Stomach (tissue), 9 donors: Measurements from ENCODE around the gene ADORA1. TPM values are rescaled to one million over a fixed set of nuclear protein-coding genes. Genes with fewer than 3 reads are reported as not detected.

Experiments
- DNase-seq, 2 donors: peaks; one replicate each; pipeline versions ENCODE4 v3.0.0 to v3.0.0-alpha.2; 2013 to 2019
- H3K27ac ChIP-seq, 5 donors: fragments of 200-600 bp in 4 of 5; sonication (generic) in 4 of 5; one replicate each; pipeline ENCODE4 v1.5.1; 2013 to 2019; ENCODE audit warnings: mild to moderate bottlenecking in 1 of 5, moderate library complexity in 1 of 5
- H3K27me3 ChIP-seq, 3 donors: fragments of 200-600 bp; sonication (generic); one replicate each; pipeline ENCODE4 v1.5.1; 2017 to 2019; ENCODE audit warnings: mixed run types in 1 of 3
- H3K36me3 ChIP-seq, 4 donors: fragments of 200-600 bp; sonication (generic); 1 replicate in 3 of 4; 2 replicates in 1 of 4; pipeline ENCODE4 v1.5.1; 2016 to 2019
- H3K4me1 ChIP-seq, 4 donors: fragments of 200-600 bp; sonication (generic); one replicate each; pipeline ENCODE4 v1.5.1; 2016 to 2019
- H3K4me3 ChIP-seq, 4 donors: fragments of 200-600 bp; sonication (generic) in 3 of 4; one replicate each; pipeline ENCODE4 v1.5.1; 2016 to 2019; ENCODE audit warnings: mild to moderate bottlenecking in 1 of 4
- H3K9me3 ChIP-seq, 4 donors: fragments of 200-600 bp; sonication (generic); one replicate each; pipeline ENCODE4 v1.5.1; 2016 to 2019
- CTCF ChIP-seq, 7 experiments: fragments of 450-650 bp in 4 of 7; fragments of 200-600 bp in 3 of 7; sonication (generic) in 3 of 7; IDR thresholded peaks; one replicate each; pipeline ENCODE4 v1.5.1; 2016 to 2019; ENCODE audit warnings: antibody characterized with exemption in 7 of 7, control low read depth in 2 of 7, mild to moderate bottlenecking in 1 of 7
- EP300 ChIP-seq: sonication (generic); formaldehyde crosslinking; IDR thresholded peaks from one replicate; pipeline ENCODE4 v1.6.1; 2017; ENCODE audit warnings: antibody characterized with exemption
- POLR2A ChIP-seq, 4 donors: fragments of 450-650 bp; IDR thresholded peaks; one replicate each; pipeline ENCODE4 v1.6.1; 2016; ENCODE audit warnings: antibody characterized with exemption in 4 of 4, control low read depth in 2 of 4, mild to moderate bottlenecking in 1 of 4, moderate library complexity in 1 of 4
- POLR2AphosphoS5 ChIP-seq, 3 donors: sonication (generic); formaldehyde crosslinking; IDR thresholded peaks; one replicate each; pipeline ENCODE4 v1.6.1; 2016; ENCODE audit warnings: antibody characterized with exemption in 3 of 3
- WGBS, 5 donors: extraction: QIAGEN DNeasy Blood & Tissue Kit in 3 of 5; methylation state at CpG; one replicate each; pipeline versions ENCODE4 v1.1.5 to v1.1.7; 2013 to 2018; 5-methylcytosine and 5-hydroxymethylcytosine counted together
- intact Hi-C: fragments of 100-400 bp; cut with DNase I; formaldehyde crosslinking; loops from one replicate; pipeline ENCODE4 v1.15.1; 2023; ENCODE audit warnings: low total_unique reads
- polyA plus RNA-seq, 3 donors: library from polyadenylated mRNA; stranded (reverse); fragments of 200-250 nt; gene quantifications; one replicate each; pipeline ENCODE4 v1.2.3, GENCODE V29; 2013
- total RNA-seq, 5 donors: library from RNA; depleted of rRNA; stranded (reverse); fragments of >200 nt; gene quantifications; one replicate each; pipeline versions ENCODE4 v1.1.0 to v1.2.3, GENCODE V29; 2014 to 2016
- donor health status: healthy with polysubstance abuse.
- donor health status: Bipolar disorder and iron deficiency.
- donor health status: healthy.

ADORA1 gene
- total and polyA plus RNA-seq, 8 donors: 0.18 to 4.2 (median 2.1) TPM; not detected in 2

- intact Hi-C loops: no loop called here
- no peak for DNase-seq
- H3K9me3 ChIP-seq: no peaks in the 10 kb centered on the region
- H3K4me1 ChIP-seq: peaks cover 0 to 9% (median 0%) of the 10 kb centered on the region in 4 donors
- TF ChIP-seq EP300 (no peak), CTCF (IDR thresholded peaks at IDR 0.05) (no peak), POLR2A (IDR thresholded peaks at IDR 0.05) (no peak), POLR2AphosphoS5 (IDR thresholded peaks at IDR 0.05) (no peak)
- no peak overlapping the region for H3K27ac ChIP-seq
- no peaks in the 10 kb centered on the region for H3K36me3 ChIP-seq
- H3K4me3 ChIP-seq: no peak overlapping the region
- peaks cover 0 to 12% (median 0%) of the 10 kb centered on the region in 3 donors for H3K27me3 ChIP-seq
- 68 to 76% (median 75%) methylated on average over 6 to 7 of the region's 7 CpGs for WGBS, 5 donors
These were observed 36.5 kb downstream of the ADORA1 start for GRCh38 chr1:203163891-203164635.

GRCh38 chr1:203165101-203165799 is 37.7 kb downstream of the ADORA1 start:
- WGBS, 5 donors: 91 to 96% (median 95%) methylated on average over 19 to 28 of the region's 28 CpGs
- no peaks in the 10 kb centered on the region for H3K36me3 ChIP-seq
- no peaks in the 10 kb centered on the region for H3K9me3 ChIP-seq
- DNase-seq: no peak
- intact Hi-C loops: no loop called here
- no peak overlapping the region for H3K27ac ChIP-seq
- TF ChIP-seq POLR2A (IDR thresholded peaks at IDR 0.05) (no peak), CTCF (IDR thresholded peaks at IDR 0.05) (no peak), POLR2AphosphoS5 (IDR thresholded peaks at IDR 0.05) (no peak), EP300 (no peak)
- H3K4me1 ChIP-seq: peaks cover 0 to 9% (median 0%) of the 10 kb centered on the region in 4 donors
- H3K27me3 ChIP-seq: peaks cover 0 to 12% (median 0%) of the 10 kb centered on the region in 3 donors
- H3K4me3 ChIP-seq: no peak overlapping the region

GRCh38 chr1:203165800-203166161 is 38.3 kb downstream of the ADORA1 start:
- no peak overlapping the region for H3K4me3 ChIP-seq
- no peak overlapping the region for H3K27ac ChIP-seq
- intact Hi-C loops: no loop called here
- peaks cover 0 to 9% (median 0%) of the 10 kb centered on the region in 4 donors for H3K4me1 ChIP-seq
- peaks cover 0 to 12% (median 0%) of the 10 kb centered on the region in 3 donors for H3K27me3 ChIP-seq
- 88 to 98% (median 97%) methylated on average over 7 to 8 of the region's 8 CpGs for WGBS, 5 donors
- H3K36me3 ChIP-seq: no peaks in the 10 kb centered on the region
- no peaks in the 10 kb centered on the region for H3K9me3 ChIP-seq
- TF ChIP-seq POLR2A (IDR thresholded peaks at IDR 0.05): no peak
- no peak for TF ChIP-seq EP300
- no peak for TF ChIP-seq POLR2AphosphoS5 (IDR thresholded peaks at IDR 0.05)
- no peak for TF ChIP-seq CTCF (IDR thresholded peaks at IDR 0.05)
- DNase-seq: no peak

GRCh38 chr1:203166192-203166940 is 38.8 kb downstream of the ADORA1 start:
- intact Hi-C loops: no loop called here
- Histone ChIP-seq H3K27me3 (peaks cover 0 to 12% (median 0%) of the 10 kb centered on the region in 3 donors), H3K9me3 (no peaks in the 10 kb centered on the region), H3K4me1 (peaks cover 0 to 9% (median 0%) of the 10 kb centered on the region in 4 donors), H3K27ac (no peak overlapping the region), H3K36me3 (no peaks in the 10 kb centered on the region), H3K4me3 (no peak overlapping the region)
- peak; percentile 68 to 77 for DNase-seq
- WGBS, 5 donors: 43 to 63% (median 49%) methylated on average over 12 to 14 of the region's 14 CpGs
- TF ChIP-seq POLR2AphosphoS5 (IDR thresholded peaks at IDR 0.05) (no peak), CTCF (IDR thresholded peaks at IDR 0.05) (peak in 1 of 7 experiments; percentile 16)
